ENCODE data around the gene PLEKHA6. TPM values are rescaled to one million over a fixed set of nuclear protein-coding genes. Genes with fewer than 3 reads are reported as not detected.

Gene PLEKHA6
- polyA plus RNA-seq, 1 donor from 2014 or later, result 22.6 TPM

DNA sequence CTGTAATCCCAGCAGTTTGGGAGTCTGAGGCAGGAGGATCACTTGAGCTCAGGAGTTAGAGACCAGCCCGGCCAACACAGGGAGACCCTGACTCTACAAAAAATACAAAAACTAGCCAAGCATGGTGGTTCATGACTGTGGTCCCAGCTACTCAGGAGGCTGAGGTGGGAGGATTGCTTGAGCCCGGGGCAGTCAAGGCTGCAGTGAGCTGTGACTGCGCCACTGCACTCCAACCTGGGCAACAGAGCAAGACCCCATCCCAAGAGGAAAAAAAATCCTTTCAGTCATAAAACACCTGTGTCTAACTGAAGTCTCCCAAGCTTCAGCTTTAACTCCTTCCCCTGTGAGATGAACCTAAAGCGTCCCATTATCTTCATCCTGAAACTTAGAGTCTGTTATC is 112.9 kb downstream of the PLEKHA6 start:
- Histone ChIP-seq H3F3A (ENCODE audit: insufficient read depth, low read length, poor library complexity, severe bottlenecking) (no peaks in the 10 kb centered on the region), H3K36me3 (ENCODE audit: insufficient read depth, low read length) (peaks cover 14% of the 10 kb centered on the region), H3K27ac (ENCODE audit: low read length) (no peak overlapping the region)

DNA sequence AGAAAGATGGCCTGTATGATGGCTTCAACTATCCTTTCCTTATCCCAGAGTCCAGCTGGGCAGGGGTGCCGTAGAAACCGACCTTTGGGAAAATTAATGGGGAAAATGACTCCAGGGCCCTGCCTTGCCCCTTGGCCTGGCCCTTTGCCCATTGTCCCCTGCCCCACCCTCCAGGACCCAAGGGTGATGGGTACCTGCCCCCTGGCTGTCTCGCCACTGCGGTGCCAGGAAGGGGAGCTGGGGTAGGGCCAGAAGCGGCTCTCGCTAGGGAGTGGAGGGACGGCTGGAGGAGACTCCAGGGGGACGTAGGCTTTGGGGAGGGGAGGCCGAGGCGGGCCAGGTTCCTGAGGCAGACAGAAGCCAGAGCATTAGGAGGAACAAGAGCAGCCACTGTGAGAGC is 116.8 kb downstream of the PLEKHA6 start:
- Histone ChIP-seq H3K27ac (ENCODE audit: low read length) (no peak overlapping the region), H3K4me3 (ENCODE audit: low read length) (no peak overlapping the region), H3F3A (ENCODE audit: insufficient read depth, low read length, poor library complexity, severe bottlenecking) (no peaks in the 10 kb centered on the region), H3K4me2 (ENCODE audit: low read length) (no peak overlapping the region), H3K36me3 (ENCODE audit: insufficient read depth, low read length) (peaks cover 14% of the 10 kb centered on the region), H2AFZ (ENCODE audit: low read depth, low read length) (no peak overlapping the region), H3K9me2 (ENCODE audit: insufficient read depth, low read length) (no peaks in the 10 kb centered on the region), H3K9ac (ENCODE audit: low read length) (no peak overlapping the region), H3K9me3 (ENCODE audit: low read length) (no peaks in the 10 kb centered on the region), H3K27me3 (ENCODE audit: insufficient read depth, low read depth, low read length) (no peaks in the 10 kb centered on the region), H4K20me1 (ENCODE audit: insufficient read depth) (no peaks in the 10 kb centered on the region), H3K79me2 (replicated peaks; ENCODE audit: insufficient read depth, low read length) (no peaks in the 10 kb centered on the region)
- no peak for TF ChIP-seq RAD21 (conservative IDR thresholded peaks at IDR 0.05)
- no peak for TF ChIP-seq POLR2AphosphoS5 (IDR thresholded peaks at IDR 0.05)
- TF ChIP-seq MXI1 (conservative IDR thresholded peaks at IDR 0.05; ENCODE audit: poor library complexity, severe bottlenecking), result no peak
- TF ChIP-seq EP300 (conservative IDR thresholded peaks at IDR 0.05; ENCODE audit: poor library complexity, severe bottlenecking), result no peak
- no peak for TF ChIP-seq EZH2 (IDR thresholded peaks at IDR 0.05; ENCODE audit: borderline replicate concordance, insufficient read depth, low read length, poor library complexity, severe bottlenecking)
- TF ChIP-seq REST (IDR thresholded peaks at IDR 0.05; ENCODE audit: borderline replicate concordance), result no peak
- TF ChIP-seq, protein P1, sequence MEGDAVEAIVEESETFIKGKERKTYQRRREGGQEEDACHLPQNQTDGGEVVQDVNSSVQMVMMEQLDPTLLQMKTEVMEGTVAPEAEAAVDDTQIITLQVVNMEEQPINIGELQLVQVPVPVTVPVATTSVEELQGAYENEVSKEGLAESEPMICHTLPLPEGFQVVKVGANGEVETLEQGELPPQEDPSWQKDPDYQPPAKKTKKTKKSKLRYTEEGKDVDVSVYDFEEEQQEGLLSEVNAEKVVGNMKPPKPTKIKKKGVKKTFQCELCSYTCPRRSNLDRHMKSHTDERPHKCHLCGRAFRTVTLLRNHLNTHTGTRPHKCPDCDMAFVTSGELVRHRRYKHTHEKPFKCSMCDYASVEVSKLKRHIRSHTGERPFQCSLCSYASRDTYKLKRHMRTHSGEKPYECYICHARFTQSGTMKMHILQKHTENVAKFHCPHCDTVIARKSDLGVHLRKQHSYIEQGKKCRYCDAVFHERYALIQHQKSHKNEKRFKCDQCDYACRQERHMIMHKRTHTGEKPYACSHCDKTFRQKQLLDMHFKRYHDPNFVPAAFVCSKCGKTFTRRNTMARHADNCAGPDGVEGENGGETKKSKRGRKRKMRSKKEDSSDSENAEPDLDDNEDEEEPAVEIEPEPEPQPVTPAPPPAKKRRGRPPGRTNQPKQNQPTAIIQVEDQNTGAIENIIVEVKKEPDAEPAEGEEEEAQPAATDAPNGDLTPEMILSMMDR (IDR thresholded peaks at IDR 0.05; ENCODE audit: poor library complexity, severe bottlenecking), result no peak
- no peak for TF ChIP-seq SMC3 (conservative IDR thresholded peaks at IDR 0.05; ENCODE audit: poor library complexity)

More for the DNA sequence above, 112.9 kb downstream of the PLEKHA6 start:
- Histone ChIP-seq H3K9me2 (ENCODE audit: insufficient read depth, low read length) (no peaks in the 10 kb centered on the region), H2AFZ (ENCODE audit: low read depth, low read length) (no peak overlapping the region), H3K79me2 (replicated peaks; ENCODE audit: insufficient read depth, low read length) (no peaks in the 10 kb centered on the region), H3K4me3 (ENCODE audit: low read length) (no peak overlapping the region), H3K9ac (ENCODE audit: low read length) (no peak overlapping the region), H3K4me2 (ENCODE audit: low read length) (no peak overlapping the region), H3K9me3 (ENCODE audit: low read length) (no peaks in the 10 kb centered on the region), H4K20me1 (ENCODE audit: insufficient read depth) (no peaks in the 10 kb centered on the region), H3K27me3 (ENCODE audit: insufficient read depth, low read depth, low read length) (no peaks in the 10 kb centered on the region)
- TF ChIP-seq, protein P1 (IDR thresholded peaks at IDR 0.05; ENCODE audit: poor library complexity, severe bottlenecking), result no peak
- TF ChIP-seq POLR2AphosphoS5 (IDR thresholded peaks at IDR 0.05) (no peak), REST (IDR thresholded peaks at IDR 0.05; ENCODE audit: borderline replicate concordance) (no peak), EZH2 (IDR thresholded peaks at IDR 0.05; ENCODE audit: borderline replicate concordance, insufficient read depth, low read length, poor library complexity, severe bottlenecking) (no peak), EP300 (conservative IDR thresholded peaks at IDR 0.05; ENCODE audit: poor library complexity, severe bottlenecking) (no peak), TAF1 (IDR thresholded peaks at IDR 0.05; ENCODE audit: low read depth) (no peak), MXI1 (conservative IDR thresholded peaks at IDR 0.05; ENCODE audit: poor library complexity, severe bottlenecking) (no peak), SMC3 (conservative IDR thresholded peaks at IDR 0.05; ENCODE audit: poor library complexity) (no peak), RAD21 (conservative IDR thresholded peaks at IDR 0.05) (no peak)

Measured in neural cell (in vitro differentiated cells).